Neural cell (in vitro differentiated cells): ENCODE data around the gene TMOD3.
"Not testable (repeated sequence)": the region's sequence is repeated elsewhere in the genome, so short reads cannot be mapped to it uniquely, and the experiment has no call there.

Experiments
- EP300 ChIP-seq: fragments of 450-650 bp; conservative IDR thresholded peaks from 2 replicates; pipeline ENCODE4 v1.6.1; 2014; ENCODE audit warnings: antibody characterized with exemption, mild to moderate bottlenecking, moderate library complexity; ENCODE audit not compliant: poor library complexity, severe bottlenecking
- EZH2 ChIP-seq: fragments of 200-600, 300-800 bp; shearing (Covaris generic), sonication (generic); IDR thresholded peaks from 2 replicates; pipeline ENCODE4 v1.6.1; 2014; ENCODE audit warnings: antibody characterized with exemption, low read length, borderline replicate concordance, mild to moderate bottlenecking; ENCODE audit not compliant: insufficient read depth, poor library complexity, severe bottlenecking
- POLR2AphosphoS5 ChIP-seq: IDR thresholded peaks from 2 replicates; pipeline ENCODE4 v1.6.1; 2012
- RAD21 ChIP-seq: fragments of 450-650 bp; conservative IDR thresholded peaks from 2 replicates; pipeline ENCODE4 v1.6.1; 2014; ENCODE audit warnings: antibody characterized with exemption, mild to moderate bottlenecking, moderate library complexity
- TAF1 ChIP-seq: IDR thresholded peaks from 2 replicates; pipeline ENCODE4 v1.6.1; 2012; ENCODE audit warnings: low read depth
- TF ChIP-seq, protein P1 (sequence below): fragments of 450-650 bp; IDR thresholded peaks from 2 replicates; pipeline ENCODE4 v1.5.1; 2014; ENCODE audit warnings: antibody characterized with exemption, mild to moderate bottlenecking, moderate library complexity; ENCODE audit not compliant: poor library complexity, severe bottlenecking

GRCh38 chr15:51787130-51787529, 42.3 kb upstream of the TMOD3 start:
- TF ChIP-seq, protein P1, sequence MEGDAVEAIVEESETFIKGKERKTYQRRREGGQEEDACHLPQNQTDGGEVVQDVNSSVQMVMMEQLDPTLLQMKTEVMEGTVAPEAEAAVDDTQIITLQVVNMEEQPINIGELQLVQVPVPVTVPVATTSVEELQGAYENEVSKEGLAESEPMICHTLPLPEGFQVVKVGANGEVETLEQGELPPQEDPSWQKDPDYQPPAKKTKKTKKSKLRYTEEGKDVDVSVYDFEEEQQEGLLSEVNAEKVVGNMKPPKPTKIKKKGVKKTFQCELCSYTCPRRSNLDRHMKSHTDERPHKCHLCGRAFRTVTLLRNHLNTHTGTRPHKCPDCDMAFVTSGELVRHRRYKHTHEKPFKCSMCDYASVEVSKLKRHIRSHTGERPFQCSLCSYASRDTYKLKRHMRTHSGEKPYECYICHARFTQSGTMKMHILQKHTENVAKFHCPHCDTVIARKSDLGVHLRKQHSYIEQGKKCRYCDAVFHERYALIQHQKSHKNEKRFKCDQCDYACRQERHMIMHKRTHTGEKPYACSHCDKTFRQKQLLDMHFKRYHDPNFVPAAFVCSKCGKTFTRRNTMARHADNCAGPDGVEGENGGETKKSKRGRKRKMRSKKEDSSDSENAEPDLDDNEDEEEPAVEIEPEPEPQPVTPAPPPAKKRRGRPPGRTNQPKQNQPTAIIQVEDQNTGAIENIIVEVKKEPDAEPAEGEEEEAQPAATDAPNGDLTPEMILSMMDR: not testable (repeated sequence)
- TF ChIP-seq RAD21, EZH2, TAF1, EP300, POLR2AphosphoS5: not testable (repeated sequence)
